C4-2B (cell line): ENCODE results near the gene SPIRE2.

ENCODE experiments used
- ZFX ChIP-seq: fragments of 450-650 bp; IDR thresholded peaks from 2 replicates; pipeline ENCODE4 v1.6.1; 2017
- TF ChIP-seq, protein P1 (sequence below): fragments of 450-650 bp; conservative IDR thresholded peaks from 2 replicates; pipeline ENCODE4 v1.5.1; 2017; ENCODE audit warnings: mild to moderate bottlenecking

DNA sequence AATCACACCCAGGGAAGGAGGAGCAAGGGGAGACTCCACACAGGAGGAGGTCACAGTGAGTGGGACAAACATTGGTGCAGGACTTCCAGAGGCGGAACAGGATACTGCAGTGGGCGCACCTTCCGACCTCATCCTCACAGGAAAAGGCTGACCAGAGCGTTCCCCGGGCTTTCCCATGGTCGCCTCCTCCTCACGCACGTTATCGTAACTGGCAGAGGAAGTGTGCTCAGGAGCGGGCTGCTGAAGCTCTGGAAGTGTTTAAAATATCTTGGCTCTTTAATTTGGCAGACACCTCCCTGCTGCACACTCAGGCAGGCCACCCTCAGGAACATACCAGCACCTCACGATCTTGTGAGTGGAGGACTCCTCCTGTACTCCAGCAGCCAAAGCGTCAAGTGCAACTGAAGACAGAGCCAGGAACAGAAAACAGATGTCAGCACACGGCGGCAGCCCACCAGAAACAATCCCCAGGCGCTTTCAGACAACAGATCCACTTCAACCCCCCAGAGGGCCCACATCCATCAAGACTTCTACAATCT is 29.4 kb upstream of the SPIRE2 start:
- TF ChIP-seq, protein P1, sequence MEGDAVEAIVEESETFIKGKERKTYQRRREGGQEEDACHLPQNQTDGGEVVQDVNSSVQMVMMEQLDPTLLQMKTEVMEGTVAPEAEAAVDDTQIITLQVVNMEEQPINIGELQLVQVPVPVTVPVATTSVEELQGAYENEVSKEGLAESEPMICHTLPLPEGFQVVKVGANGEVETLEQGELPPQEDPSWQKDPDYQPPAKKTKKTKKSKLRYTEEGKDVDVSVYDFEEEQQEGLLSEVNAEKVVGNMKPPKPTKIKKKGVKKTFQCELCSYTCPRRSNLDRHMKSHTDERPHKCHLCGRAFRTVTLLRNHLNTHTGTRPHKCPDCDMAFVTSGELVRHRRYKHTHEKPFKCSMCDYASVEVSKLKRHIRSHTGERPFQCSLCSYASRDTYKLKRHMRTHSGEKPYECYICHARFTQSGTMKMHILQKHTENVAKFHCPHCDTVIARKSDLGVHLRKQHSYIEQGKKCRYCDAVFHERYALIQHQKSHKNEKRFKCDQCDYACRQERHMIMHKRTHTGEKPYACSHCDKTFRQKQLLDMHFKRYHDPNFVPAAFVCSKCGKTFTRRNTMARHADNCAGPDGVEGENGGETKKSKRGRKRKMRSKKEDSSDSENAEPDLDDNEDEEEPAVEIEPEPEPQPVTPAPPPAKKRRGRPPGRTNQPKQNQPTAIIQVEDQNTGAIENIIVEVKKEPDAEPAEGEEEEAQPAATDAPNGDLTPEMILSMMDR, result no peak
- TF ChIP-seq ZFX, result no peak
